HG03565 (cell line): ENCODE results near the gene TSPAN3.

ENCODE experiments used
- ATAC-seq: cut with Tn5 transposase; IDR thresholded peaks from one replicate; pipeline ENCODE4 v1.9.1; 2021; ENCODE audit warnings: mild to moderate bottlenecking, moderate library complexity; ENCODE audit not compliant: unreplicated experiment

The TSPAN3 gene

GRCh38 chr15:77035584-77035983, 35.3 kb downstream of the TSPAN3 start:
- ATAC-seq, result no peak

DNA sequence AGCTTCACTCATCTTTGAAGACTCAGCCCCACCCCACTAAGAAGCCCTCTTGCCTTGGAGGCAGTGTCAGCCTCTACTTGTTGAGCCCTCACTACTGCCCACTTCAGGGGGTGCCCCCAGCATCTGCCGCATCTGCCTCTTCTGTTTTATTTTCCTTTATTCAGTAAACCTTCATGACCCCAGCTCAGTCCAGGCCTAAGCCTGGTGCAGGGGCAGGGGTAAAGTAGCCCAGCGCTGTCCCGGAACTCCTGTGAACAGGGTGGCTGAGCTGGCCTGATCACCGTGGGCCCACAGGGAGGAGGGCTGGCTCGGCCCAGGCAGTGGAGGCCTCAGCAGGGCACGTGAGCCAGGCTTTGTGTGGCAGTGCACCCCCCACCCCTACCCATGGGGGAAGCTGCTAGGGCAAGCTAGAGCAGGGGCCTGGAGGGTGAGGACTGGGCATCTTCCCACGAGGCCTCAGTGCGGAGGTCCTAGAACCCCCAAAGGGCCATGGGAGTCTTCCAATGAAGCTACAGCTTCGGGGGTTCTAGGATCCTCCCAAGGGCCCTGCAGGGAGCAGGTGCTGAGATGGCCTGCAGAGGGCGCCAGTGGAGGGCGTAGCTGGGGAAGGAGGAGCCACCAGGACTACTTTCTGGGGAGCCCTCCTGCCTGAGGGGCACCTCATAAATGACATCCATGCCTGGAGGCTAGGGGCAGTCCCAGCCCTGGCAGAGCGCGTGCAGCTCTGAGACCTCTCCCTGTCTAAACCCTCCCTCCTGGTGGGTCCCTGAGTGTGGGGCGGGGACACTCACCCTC, 36.0 kb downstream of the TSPAN3 start:
- ATAC-seq, result no peak

DNA sequence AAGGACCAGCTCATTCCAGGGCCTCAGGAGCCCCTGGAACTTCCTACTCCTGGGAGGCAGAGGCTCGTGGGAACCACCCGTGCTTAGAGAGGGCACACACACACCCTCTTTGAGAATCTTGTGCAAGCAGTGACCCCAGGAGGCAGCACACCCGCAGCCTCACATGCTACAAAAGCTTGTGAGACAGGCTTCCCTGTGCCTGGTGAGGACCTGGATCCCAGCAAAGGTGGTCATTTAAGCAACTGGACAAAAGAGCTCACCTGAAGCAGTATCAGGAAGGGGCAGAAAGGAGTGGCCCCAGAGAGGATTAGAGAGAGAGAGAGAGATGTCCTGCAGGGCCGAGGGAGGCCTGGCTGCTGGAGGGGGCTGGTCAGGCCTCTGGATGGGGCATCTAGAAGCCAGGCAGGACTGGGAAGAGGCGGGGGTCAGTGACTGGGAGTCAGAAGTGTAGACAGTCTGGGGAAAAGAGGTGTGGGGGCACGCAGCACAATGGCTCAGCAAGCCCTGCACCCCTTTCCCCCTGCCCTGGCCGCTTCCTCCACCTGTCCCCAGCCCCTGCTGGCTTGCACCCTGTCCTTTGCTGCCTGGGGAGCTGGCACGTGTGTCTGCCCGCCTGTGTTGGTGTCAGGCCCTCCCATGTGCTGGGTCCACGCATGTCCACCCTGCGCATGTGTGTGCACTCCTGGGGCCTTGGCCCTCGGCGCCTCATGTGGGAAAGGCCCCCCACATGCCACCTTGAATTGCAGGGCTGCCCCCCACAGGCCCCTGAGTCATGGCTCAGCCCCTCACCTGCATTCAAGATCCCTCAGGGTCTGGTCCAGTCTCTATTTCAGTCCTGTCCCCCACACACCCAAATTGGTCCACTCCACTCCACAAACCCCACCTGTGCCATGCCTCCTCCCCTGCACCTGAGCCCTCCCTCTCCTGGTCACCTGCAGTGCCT, 36.9 kb downstream of the TSPAN3 start:
- no peak for ATAC-seq

GRCh38 chr15:77033417-77033728, 37.5 kb downstream of the TSPAN3 start:
- ATAC-seq, result no peak

DNA sequence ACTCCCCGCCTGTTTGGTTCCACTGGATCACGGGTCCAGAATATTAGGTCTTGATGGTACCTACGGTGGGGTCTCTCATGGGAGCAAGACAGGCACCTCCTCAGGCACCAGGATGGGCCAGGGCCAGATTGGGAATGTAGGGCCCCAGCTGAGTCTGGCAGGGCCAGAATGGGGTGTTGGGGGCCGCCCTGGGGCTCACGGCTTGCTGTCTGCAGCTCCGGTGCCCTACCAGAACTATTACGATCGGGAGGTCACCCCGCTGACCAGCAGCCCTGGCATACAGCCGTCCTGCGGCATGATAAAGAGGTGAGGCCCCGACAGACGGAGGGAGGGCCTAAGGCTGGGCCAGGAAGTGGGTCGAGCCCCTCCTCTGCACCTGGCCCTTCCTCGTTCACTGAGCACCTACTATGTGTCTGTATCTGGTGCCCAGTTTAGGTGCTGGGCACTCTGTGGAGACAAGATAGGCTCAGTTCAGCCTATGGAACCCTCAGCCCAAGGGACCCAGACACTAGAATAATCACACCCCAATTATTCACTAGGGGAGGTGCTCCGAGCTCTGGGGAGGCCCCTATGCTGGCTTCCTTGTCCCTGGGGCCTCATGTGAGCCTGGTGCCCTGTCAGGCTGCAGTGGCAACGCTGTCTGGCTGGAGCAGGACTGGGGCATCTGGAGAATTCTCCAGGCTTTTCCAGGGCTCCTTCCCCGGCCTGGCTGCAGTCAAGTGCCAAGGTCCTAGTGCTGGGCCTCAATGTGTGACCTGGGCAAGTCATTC, 38.1 kb downstream of the TSPAN3 start:
- ATAC-seq, result no peak

DNA sequence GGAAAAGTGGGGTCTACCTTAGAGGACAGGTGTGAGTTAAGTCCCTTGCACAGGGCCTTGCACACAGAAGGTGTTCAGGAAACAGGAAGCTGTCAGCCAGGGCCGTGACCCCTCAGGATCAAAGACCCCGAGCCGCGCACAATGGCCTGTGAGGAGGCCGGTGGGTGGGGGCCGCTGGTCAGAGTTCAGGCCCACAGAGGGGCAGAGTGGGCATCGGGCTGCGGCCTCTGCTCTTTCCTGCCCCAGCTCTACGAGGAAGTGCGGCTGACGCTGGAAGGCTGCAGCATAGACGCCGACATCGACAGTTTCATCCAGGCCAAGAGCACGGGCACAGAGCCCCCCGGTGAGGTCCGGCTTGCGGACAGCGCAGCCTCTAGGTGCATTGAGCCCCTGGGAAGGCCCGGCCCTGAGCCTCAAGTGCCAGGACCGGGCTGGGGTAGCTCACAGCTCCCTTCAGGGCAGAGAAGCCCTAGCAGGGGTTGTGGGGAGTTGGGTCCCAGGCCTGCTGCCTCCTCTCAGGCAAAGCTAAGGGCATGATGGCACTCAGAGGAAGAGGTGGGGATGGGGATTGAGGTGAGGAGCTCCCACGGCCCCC, 38.8 kb downstream of the TSPAN3 start:
- ATAC-seq, result no peak

- no peak for ATAC-seq
These were observed 39.4 kb downstream of the TSPAN3 start for GRCh38 chr15:77031376-77032050.

GRCh38 chr15:77030928-77031375, 40.0 kb downstream of the TSPAN3 start:
- ATAC-seq, result no peak

DNA sequence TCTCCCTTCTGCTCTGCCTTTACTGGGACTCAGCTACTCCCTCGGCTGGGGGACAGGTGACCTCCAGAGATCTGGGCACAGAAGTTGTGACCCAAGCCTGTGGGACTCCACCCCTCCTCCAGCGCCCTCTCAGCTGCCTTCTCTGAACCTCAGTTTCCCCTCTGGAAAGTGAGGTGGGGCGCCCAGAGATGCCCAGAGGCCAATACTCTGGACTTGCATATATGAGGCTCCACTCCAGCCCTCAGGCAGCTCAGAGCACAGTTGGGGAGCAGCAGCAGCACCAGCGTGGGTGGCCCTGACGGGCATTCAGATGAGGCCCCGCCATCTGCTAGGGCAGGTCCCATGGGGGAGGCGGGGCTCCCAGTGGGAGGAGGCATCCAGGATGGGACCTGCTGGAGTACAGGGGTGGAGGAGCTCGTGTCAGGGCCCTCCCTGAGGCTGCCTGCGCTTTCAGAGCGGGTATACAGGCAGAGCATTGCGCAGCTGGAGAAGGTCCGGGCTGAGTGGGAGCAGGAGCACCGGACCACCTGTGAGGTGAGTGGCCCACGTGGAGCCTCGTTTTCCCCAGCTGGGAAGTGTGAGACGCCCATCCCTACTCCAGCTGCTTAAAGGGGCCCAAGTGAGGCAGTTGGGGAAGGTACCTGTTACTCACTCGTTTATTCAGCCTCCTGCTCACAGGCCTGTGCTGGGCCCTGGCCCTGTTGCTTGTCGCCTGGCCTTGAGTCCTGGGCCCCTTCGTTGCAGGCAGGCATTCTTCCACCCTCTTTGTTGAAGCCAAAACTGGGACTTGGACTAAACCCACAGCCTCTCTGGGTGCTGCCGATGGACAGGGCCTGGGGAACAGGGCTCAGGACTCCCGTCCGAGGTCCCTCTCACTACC, 40.6 kb downstream of the TSPAN3 start:
- no peak for ATAC-seq

GRCh38 chr15:77029166-77030047, 41.5 kb downstream of the TSPAN3 start:
- no peak for ATAC-seq

DNA sequence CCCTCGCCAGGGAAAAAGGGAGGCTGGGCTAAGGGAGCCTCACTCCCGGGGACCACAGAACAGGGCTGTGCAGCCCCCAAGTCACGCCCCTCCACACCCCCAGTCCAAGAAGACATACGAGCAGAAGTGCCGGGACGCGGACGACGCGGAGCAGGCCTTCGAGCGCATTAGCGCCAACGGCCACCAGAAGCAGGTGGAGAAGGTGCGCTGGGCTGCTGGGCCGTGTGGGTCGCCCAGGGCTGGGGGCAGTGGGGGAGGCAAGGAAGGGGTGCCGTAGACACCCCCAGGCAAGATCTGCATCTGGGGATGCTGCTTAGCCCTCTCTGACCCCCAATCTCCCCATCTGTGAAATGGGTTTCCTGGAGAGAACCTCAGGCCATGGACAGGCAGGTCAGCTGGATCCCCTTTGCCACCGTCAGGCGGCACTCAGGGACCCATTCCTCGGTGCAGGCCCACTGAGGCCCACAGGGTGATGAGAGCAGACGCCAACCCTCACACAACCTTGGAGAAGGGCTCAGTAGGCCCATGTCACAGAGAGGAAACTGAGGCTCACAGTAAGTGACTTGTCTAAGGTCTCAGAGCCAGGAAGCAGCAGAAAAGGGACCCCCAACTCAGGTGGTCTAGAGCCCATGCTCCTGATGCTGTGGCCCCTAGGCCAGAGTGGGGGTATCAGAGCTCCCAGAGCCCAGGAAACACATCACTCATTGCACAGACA, 42.3 kb downstream of the TSPAN3 start:
- no peak for ATAC-seq

DNA sequence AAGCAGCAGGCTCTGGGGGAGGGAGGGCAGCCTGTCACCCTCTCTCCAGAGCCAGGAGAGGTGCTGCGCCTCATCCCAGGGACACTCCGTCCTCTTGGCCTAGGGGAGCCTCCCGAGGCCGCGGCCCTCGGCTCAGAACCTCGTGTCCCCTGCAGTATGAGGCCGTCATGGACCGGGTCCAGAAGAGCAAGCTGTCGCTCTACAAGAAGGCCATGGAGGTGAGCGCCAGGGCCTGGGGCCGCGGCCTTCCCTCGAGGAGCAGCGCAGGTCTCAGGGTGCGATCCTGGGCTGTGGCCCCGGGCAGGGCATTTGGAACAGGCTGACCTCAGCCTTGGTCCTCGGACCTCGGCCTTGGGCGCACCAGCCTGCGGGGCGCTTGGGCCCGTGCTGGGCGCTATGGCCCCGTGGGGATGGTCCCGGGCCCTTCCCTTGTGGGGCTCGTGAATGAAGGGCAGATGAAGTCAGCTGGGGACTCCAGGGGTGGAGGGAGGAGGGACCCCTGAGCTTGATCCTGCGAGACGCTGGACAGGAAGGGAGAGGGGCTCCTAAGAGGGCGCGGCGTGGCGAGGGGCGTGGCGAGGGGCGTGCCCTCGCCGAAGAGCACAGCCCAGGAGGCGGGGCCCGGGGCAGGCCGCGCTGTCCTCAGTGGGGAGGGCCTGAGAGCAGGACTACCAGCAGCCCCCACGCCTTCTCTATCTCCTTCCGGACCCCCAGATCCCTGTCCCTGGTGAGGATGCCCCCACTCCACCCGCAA, 43.0 kb downstream of the TSPAN3 start:
- ATAC-seq, result no peak

DNA sequence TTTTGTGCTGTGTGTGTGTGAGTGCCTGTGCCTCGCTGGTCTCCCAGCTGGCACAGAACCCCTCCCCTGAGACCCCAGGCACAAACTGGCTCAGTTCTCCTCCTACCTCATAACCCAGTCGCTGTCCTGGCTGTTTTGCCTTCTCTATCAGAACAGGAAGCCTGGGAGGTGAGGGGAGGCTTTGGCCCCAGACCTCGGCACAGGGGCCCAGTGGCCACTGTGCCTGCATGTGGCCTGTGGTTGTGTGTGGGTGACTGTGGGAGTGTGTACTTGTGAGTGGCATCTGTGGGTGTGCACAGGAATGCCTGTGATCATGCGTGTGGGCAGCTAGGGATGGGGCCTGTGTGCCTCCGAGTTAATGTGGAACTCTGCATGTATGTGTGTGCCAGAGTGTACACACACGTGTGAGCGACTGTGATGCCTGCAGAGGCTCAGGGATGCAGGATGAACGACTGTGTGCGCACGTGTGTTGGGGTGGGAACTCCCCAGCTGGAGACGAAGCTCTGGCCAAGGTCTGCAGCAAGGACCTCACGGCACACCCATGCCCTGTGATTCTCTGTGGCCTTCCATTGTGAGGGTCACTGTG, 43.7 kb downstream of the TSPAN3 start:
- ATAC-seq, result no peak

DNA sequence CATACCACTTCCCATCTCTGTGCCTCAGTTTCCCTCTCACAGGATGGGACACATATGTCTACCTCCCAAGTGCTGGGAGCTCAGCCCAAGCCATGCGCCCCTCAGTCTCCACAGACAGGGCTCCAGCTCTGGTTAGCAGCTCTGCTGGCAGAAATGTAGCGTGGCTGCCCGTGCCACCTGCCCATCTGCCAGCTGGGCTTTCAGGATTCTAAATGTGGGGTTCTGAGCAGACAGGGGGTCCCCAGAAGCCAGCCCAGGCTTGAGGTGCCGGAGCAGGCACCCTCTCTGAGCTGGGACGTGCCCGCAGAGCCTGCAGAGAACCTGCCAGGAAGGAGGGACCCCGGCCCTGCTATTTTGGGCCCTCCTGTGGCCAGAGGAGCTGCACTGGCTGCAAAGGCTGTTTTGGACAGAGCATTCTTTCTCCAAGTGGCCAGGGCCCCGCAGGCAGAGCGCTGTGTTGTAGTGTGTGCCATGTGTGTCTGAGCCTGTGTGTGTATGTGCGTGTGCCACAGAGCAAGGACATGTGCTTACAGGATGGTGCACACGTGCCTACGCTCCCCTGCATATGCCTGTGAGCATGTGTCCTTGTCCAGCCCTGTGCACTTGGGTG, 44.3 kb downstream of the TSPAN3 start:
- no peak for ATAC-seq

GRCh38 chr15:77025941-77026411, 44.9 kb downstream of the TSPAN3 start:
- no peak for ATAC-seq
